Common myeloid progenitor, CD34-positive (primary cell): ENCODE results near the gene HIP1.
"Not testable (repeated sequence)": the region's sequence is repeated elsewhere in the genome, so short reads cannot be mapped to it uniquely, and the experiment has no call there.

ENCODE experiments used
- CTCF ChIA-PET: fragments of 350-600 bp; sonication (Branson Sonifier 250); formaldehyde crosslinking; loops from one replicate; lab custom pipeline; 2021; ENCODE audit warnings: antibody characterized with exemption; lab: Charles Lee
- POLR2A ChIA-PET: fragments of 350-600 bp; sonication (Branson Sonifier 250); formaldehyde crosslinking; loops from one replicate; lab custom pipeline; 2021; ENCODE audit warnings: antibody characterized with exemption; lab: Charles Lee
- DNase-seq, 3 donors: peaks; one replicate each; pipeline versions ENCODE4 v3.0.0 to v3.0.0-alpha.2; 2013
- H3K27ac ChIP-seq, 2 experiments: 1 replicate in 1 of 2; 2 replicates in 1 of 2; pipeline ENCODE4 v1.7.0; 2013; ENCODE audit warnings: inconsistent platforms in 2 of 2, low read length in 2 of 2, mild to moderate bottlenecking in 2 of 2, low read depth in 1 of 2, moderate library complexity in 1 of 2; ENCODE audit not compliant: severe bottlenecking in 2 of 2, insufficient read depth in 1 of 2, poor library complexity in 1 of 2
- H3K27me3 ChIP-seq, 5 experiments: replicated peaks in 2 of 5; 1 replicate in 3 of 5; 2 replicates in 2 of 5; pipeline versions ENCODE4 v1.6.1 to v1.7.0; 2013; ENCODE audit warnings: low read length in 4 of 5, mild to moderate bottlenecking in 2 of 5, moderate library complexity in 2 of 5, inconsistent platforms in 1 of 5; ENCODE audit not compliant: insufficient read depth in 5 of 5, control insufficient read depth in 4 of 5
- H3K36me3 ChIP-seq, 4 experiments: 1 replicate in 2 of 4; 2 replicates in 2 of 4; pipeline versions ENCODE4 v1.6.1 to v1.7.0; 2013; ENCODE audit warnings: low read length in 3 of 4, control low read depth in 1 of 4, mild to moderate bottlenecking in 1 of 4; ENCODE audit not compliant: control insufficient read depth in 4 of 4, insufficient read depth in 4 of 4
- H3K4me1 ChIP-seq, 4 experiments: 1 replicate in 3 of 4; 2 replicates in 1 of 4; pipeline versions ENCODE4 v1.6.1 to v1.7.1; 2013; ENCODE audit warnings: low read length in 3 of 4, mild to moderate bottlenecking in 3 of 4, control low read depth in 1 of 4, inconsistent platforms in 1 of 4, moderate library complexity in 1 of 4; ENCODE audit not compliant: control insufficient read depth in 4 of 4, insufficient read depth in 4 of 4; ENCODE audit errors: control extremely low read depth in 1 of 4
- H3K4me3 ChIP-seq, 7 experiments: 1 replicate in 4 of 7; 2 replicates in 3 of 7; pipeline versions ENCODE4 v1.5.1 to v1.7.0; 2013; ENCODE audit warnings: mild to moderate bottlenecking in 7 of 7, low read length in 6 of 7, moderate library complexity in 6 of 7, inconsistent platforms in 2 of 7, low read depth in 2 of 7, control low read depth in 1 of 7; ENCODE audit not compliant: insufficient read depth in 4 of 7, control insufficient read depth in 1 of 7; ENCODE audit errors: extremely low read depth in 1 of 7
- H3K9me3 ChIP-seq, 5 experiments: 1 replicate in 4 of 5; 2 replicates in 1 of 5; pipeline versions ENCODE4 v1.6.1 to v1.7.1; 2013; ENCODE audit warnings: low read length in 4 of 5, mild to moderate bottlenecking in 2 of 5, inconsistent platforms in 1 of 5, low read depth in 1 of 5, moderate library complexity in 1 of 5; ENCODE audit not compliant: control insufficient read depth in 4 of 5, insufficient read depth in 2 of 5; ENCODE audit errors: control extremely low read depth in 1 of 5
- WGBS: methylation state at CpG from one replicate; pipeline ENCODE4 v1.1.5; 2013; ENCODE audit not compliant: insufficient coverage; 5-methylcytosine and 5-hydroxymethylcytosine counted together

The HIP1 gene

DNA sequence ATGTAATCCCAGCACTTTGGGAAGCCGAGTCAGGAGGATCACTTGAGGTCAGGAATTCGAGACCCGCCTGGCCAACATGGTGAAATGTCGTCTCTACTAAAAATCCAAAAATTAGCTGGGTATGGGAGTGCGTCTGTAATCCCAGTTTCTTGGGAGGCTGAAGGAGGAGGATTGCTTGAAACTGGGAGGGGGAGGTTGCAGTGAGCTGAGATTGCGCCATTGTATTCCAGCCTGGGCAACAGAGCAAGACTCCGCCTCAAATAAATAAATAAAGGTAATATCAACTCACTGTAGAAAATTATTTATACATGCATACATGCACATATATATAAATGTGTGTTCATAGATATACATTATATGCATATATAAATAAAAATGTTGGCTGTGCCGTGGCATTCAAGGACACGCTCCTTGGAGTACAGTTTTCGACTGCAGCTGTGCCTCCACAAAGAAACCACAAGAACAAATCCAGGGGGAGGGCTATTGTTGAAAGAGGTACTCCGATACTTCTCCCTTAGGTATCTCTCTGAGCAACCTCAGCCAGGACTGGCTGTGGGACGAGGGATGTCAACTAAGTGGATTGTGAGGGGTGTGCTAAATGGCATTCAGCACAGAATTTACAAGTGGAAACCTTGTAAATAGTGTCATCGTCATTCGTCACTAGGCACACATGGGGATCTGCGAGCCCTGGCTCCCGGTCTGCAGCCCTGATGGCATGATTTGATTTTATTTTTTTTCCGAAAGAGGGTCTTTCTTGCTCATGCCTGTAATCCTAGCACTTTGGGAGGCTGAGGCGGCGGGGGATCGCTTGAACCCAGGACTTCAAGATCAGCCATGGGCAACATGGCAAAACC is 49.3 kb downstream of the HIP1 start:
- Histone ChIP-seq H3K27ac (no peak overlapping the region), H3K4me3 (no peak overlapping the region), H3K36me3 (no peaks in the 10 kb centered on the region), H3K4me1 (no peaks in the 10 kb centered on the region), H3K27me3 (no peaks in the 10 kb centered on the region), H3K9me3 (no peaks in the 10 kb centered on the region)
- WGBS: 92% methylated on average over 18 of the region's 20 CpGs
- CTCF ChIA-PET: no interaction called here
- POLR2A ChIA-PET: no interaction called here
- DNase-seq: no peak

DNA sequence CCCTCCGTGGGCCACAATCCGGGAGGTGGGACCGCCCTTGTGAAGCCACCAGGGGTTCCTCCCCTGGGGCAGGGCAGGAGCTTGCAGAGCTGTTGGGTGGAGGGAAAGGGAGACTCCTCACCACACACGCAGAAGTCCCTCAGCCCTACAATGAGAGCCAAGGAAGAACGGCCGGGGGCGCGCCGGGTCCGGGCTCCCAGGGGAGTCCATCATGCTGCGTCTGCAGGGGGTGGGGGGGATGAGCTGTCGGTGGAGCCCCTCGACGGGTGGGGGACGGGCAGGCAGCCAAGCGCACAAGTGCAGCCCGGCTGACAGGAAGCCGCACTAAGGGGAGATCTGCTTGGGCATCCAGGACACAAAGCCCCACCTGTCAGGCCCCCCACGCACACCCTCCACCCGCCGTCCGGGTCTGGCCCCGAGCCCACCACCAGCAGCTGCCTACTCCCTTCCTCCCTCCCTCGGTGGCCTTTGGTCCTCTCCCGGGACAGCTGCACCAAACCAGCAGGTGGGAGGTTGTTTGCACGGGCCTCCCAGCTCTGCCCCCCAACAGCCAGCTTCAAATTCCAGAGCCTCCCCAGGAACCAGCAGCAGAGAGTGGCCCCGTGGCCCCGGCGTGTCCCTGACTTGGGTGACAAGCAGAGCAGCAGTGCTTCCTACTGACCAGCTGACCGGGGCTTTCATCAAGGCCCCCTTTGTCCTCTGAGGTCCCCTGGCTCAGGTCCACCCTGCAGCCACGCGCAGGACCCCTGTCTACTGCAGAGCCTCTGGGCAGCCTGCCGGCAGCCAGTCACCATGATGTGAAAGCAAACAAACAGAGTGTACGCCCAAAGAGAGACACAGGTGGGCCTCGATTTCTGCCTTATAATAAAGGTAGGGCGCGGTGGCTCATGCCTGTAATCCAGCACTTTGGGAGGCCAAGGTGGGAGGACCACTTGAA is 50.3 kb downstream of the HIP1 start:
- Histone ChIP-seq H3K4me1 (no peaks in the 10 kb centered on the region), H3K27ac (no peak overlapping the region), H3K36me3 (no peaks in the 10 kb centered on the region), H3K4me3 (no peak overlapping the region), H3K9me3 (no peaks in the 10 kb centered on the region), H3K27me3 (no peaks in the 10 kb centered on the region)
- WGBS: 86% methylated on average over 22 of the region's 37 CpGs
- ChIA-PET CTCF (interaction anchor here (0.6 kb wide), 1 partner anchor 41 kb away, joined by 4 read pairs; no protein-coding TSS in a partner anchor), POLR2A (no interaction called here)
- DNase-seq: peak in 2 of 3 donors; percentile 17 to 33

DNA sequence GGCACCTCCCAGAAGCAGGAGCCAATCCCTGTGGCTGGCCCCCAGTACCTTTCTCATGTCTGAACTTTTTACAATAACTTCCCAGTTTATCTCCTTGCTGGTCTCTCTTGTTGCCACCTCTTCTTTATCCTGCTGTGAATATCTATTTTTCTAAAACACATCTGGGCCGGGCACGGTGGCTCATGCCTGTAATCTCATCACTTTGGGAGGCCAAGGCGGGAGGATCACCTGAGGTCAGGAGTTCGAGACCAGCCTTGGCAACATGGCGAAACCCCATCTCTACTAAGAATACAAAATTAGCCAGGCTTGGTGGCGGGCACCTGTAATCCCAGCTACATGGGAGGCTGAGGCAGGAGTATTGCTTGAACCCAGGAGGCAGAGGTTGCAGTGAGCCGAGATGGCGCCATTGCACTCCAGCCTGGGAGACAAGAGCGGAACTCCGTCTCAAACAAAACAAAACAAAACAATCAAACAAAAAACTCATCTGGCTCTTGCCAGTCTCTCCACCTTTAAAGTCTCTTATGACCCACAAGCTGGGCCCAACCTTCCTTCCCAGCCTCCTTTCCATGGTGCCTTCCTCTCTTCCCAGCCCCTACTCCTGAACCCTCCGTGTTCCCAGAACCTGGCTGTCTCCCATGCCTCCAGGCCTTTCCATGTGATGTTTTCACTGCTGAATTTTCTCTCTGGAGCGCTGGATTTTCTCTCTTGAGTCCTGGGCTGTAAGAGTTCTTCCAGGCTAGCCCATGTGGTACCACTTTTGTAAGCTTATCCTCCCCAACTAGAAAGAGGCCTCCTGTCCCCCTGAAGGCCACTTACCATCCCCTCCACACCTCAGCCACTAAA is 51.3 kb downstream of the HIP1 start:
- H3K4me1 ChIP-seq: no peaks in the 10 kb centered on the region
- 96% methylated on average over 8 of the region's 12 CpGs for WGBS
- DNase-seq: no peak
- H3K27ac ChIP-seq: no peak overlapping the region
- ChIA-PET CTCF (no interaction called here), POLR2A (no interaction called here)
- no peak overlapping the region for H3K4me3 ChIP-seq
- no peaks in the 10 kb centered on the region for H3K36me3 ChIP-seq
- H3K9me3 ChIP-seq: no peaks in the 10 kb centered on the region
- no peaks in the 10 kb centered on the region for H3K27me3 ChIP-seq

DNA sequence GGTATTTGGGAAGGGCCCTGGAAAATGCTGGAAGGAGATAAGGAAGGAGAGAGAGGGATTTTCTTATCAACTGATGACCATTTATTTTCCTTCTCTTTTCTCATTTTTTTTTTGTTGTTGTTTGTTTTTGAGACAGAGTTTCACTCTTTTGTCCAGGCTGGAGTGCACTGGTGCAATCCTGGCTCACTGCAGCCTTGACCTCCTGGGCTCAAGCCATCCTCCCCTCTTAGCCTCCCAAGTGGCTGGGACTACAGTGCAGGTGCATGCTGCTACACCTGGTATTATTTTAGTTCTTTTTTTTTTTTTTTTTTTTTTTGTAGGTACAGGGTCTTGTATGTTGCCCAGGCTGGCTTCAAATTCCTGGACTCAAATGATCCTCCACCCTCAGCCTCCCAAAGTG is 52.2 kb downstream of the HIP1 start:
- Histone ChIP-seq H3K4me1 (no peaks in the 10 kb centered on the region), H3K27me3 (no peaks in the 10 kb centered on the region), H3K9me3 (no peaks in the 10 kb centered on the region), H3K4me3 (no peak overlapping the region), H3K27ac (no peak overlapping the region), H3K36me3 (no peaks in the 10 kb centered on the region)
- POLR2A ChIA-PET: no interaction called here
- no peak for DNase-seq
- CTCF ChIA-PET: interaction anchor here (0.7 kb wide), 1 partner anchor 71 kb away, joined by 3 read pairs; no protein-coding TSS in a partner anchor

DNA sequence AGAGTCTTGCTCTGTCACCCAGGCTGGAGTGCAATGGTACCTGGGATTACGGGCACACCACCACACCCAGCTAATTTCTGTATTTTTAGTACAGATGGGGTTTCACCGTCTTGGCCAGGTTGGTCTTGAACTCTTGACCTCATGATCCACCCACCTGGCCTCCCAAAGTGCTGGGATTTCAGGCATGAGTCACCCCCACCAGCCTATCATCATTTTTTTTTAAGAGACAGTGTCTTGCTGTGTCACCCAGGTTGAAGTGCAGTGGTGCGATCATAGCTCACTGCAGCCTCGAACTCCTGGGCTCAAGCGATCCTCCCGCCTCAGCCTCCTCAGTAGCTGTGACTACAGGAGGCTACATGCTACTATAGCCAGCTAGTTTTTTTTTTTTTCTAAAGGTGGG is 56.7 kb downstream of the HIP1 start:
- H3K27me3 ChIP-seq, H3K27ac ChIP-seq, CTCF ChIA-PET, H3K4me3 ChIP-seq, DNase-seq, H3K4me1 ChIP-seq, H3K9me3 ChIP-seq, H3K36me3 ChIP-seq: not testable (repeated sequence)
- WGBS: 100% methylated on average over 2 of the region's 6 CpGs
- POLR2A ChIA-PET: interaction anchor here (0.6 kb wide), 1 partner anchor 16 kb away, joined by 5 read pairs; no protein-coding TSS in a partner anchor

DNA sequence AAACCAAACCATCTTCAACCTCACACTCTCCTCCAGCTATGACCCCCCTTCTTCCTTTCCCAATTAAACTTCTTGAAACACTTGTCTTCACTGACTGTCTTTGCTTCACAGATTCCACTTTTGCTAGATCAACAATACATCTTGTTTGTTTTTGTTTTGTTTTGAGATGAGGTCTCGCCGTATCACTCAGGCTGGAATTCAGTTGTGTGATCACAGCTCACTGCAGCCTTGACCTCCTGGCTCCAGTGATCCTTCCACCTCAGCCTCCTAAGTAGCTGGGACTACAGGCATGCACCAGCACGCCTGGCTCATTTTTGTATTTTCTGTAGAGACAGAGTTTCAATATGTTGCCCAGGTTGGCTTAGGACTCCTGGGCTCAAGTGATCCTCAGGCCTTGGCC is 59.7 kb downstream of the HIP1 start:
- no peaks in the 10 kb centered on the region for H3K27me3 ChIP-seq
- H3K4me3 ChIP-seq: no peak overlapping the region
- H3K9me3 ChIP-seq: no peaks in the 10 kb centered on the region
- CTCF ChIA-PET: no interaction called here
- DNase-seq: no peak
- no peaks in the 10 kb centered on the region for H3K4me1 ChIP-seq
- 100% methylated on average over 3 of the region's 3 CpGs for WGBS
- H3K27ac ChIP-seq: no peak overlapping the region
- POLR2A ChIA-PET: no interaction called here
- no peaks in the 10 kb centered on the region for H3K36me3 ChIP-seq
